Anterior cingulate cortex (tissue), 58 donors: ENCODE data around the gene BRIP1.
"Not testable (repeated sequence)": the region's sequence is repeated elsewhere in the genome, so short reads cannot be mapped to it uniquely, and the experiment has no call there.

ENCODE experiments used
- DNase-seq, 58 donors: peaks; one replicate each; lab custom pipeline; 2025; lab: John Stamatoyannopoulos, UW

BRIP1 gene

DNA sequence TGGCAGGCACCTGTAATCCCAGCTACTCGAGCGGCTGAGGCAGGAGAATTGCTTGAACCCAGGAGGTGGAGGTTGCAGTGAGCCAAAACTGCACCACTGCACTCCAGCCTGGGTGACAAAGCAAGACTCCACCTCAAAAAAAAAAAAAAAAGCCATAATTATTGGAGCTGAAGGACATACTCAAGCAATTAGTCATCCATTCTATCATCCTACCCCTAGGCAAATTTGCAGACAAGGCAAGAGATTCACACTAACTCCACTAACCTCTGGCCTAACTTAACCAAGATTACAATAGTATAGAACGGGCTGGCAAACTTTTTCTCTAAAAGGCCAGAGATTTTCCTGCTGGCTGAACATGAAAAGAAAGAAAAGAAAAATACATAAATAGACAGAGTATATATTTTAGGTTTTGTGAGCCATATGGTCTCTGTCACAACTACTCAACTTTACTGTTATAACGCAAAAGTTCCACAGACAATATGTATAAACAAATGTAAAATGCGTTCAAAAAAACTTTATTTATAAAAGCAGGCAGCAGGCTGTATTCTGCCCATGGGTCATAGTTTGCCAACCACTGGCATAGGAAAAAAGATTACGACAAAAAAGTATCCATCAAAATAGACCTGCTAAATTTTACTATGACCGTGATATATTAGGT lies 29.7 kb downstream of the BRIP1 start:
- no peak for DNase-seq

DNA sequence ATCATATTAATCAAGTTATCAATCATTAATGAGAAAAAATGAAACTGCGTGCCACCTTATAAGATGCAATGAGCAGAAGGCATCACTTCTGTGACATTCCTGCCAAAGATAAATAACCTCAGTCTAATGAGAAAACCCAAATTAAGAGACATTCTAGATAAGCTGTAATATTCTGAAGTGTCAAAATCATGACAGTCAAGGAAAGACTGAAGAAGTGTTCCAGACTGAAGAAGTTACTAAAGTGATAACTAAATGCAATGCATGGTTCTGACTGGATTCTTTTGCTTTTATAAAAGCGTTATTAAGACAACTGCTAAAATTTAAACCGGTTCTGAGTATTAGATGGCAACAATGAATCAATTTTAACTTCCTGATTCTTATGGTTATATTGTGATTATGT lies 30.9 kb downstream of the BRIP1 start:
- DNase-seq: no peak

DNA sequence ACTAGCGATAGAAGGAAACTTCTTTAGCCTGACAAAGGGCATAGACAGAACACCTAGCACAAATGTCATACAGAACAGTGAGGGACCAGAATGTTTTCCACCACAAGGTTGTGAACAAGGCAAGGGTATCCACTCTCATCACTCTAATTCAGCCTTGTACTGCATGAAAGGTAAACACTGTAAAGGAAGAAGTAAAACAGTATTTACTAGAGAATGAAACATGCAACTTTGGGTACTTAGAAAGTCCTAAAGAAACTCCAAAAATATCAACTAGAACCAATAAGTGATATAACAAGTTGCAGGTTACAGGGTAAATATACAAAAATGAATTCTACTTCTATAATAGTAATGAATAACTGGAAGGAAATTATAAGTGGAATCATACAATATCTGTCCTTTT lies 32.2 kb downstream of the BRIP1 start:
- no peak for DNase-seq

DNA sequence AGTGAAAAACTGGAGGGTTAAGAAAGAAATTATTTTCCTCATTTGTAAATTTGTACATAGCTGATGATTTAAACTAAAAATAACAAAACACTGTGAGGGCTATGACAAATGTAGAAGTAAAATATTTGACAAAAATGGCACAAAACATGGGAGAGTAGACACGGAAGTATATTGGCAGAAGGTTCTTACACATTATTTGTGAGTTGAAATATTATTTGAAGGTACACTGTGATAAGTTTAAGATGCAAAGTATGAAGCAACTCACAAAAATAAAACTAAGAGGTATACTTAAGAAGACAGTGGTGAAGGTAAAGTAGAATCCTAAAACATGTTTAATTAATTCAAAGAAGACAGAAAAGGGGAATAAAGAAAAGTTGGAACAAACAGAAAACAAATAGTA lies 34.6 kb downstream of the BRIP1 start:
- DNase-seq: no peak

DNA sequence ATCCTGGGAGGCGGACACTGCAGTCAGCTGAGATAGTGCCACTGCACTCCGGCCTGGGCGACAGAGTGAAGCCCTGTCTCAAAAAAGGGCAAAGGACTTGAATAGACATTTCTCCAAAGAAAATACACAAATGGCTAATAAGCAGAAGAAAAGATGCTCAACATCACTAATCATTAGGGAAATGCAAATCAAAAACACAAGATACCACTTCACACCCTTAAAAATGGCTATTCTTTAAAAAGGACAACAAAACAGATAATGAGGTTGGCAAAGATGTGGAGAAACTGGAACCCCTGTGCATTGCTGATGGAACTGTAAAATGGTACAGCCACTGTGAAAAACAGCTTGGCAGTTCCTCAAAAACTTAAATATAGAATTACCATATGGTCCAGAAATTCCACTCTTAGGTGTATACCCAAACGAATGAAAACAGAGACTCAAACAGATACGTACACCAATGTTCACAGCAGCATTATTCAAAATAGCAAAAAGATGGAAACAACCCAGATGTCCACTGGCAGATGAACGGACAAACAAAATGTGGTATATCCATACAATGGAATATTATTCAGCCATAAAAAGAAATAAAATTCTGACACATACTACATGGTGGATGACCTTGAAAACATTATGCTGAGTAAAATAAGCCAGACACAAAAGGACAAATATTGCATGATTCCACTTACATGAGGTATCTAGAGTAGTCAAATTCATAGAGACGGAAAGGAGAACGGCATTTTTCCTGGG lies 35.5 kb downstream of the BRIP1 start:
- DNase-seq: no peak

DNA sequence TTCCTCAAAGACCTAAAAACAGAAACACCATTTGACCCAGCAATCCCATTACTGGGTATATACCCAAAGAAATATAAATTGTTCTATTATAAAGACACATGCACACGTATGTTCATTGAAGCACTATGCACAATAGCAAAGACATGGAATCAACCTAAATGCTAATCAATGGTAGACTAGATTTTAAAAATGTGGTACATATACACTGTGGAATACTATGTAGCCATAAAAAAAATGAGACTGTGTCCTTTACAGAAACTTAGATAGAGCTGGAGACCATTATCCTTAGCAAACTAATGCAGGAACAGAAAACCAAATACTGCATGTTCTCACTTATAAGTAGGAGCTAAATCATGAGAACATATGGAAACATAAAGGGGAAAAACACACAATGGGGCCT lies 36.5 kb downstream of the BRIP1 start:
- DNase-seq: not testable (repeated sequence)

DNA sequence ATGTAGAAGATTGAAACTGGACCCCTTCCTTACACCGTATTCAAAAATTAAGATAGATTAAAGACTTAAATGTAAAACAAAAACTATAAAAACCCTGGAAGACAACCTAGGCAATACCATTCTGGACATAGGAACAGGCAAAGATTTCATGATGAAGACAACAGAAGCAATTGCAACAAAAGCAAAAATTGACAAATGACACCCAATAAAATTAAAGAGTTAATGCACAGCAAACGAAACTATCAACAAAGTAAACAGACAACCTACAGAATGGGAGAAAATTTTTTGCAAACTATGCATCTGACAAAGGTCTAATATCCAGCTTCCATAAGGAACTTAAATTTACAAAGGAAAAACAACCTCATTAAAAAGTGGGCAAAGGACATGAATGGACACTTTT lies 37.1 kb downstream of the BRIP1 start:
- not testable (repeated sequence) for DNase-seq

DNA sequence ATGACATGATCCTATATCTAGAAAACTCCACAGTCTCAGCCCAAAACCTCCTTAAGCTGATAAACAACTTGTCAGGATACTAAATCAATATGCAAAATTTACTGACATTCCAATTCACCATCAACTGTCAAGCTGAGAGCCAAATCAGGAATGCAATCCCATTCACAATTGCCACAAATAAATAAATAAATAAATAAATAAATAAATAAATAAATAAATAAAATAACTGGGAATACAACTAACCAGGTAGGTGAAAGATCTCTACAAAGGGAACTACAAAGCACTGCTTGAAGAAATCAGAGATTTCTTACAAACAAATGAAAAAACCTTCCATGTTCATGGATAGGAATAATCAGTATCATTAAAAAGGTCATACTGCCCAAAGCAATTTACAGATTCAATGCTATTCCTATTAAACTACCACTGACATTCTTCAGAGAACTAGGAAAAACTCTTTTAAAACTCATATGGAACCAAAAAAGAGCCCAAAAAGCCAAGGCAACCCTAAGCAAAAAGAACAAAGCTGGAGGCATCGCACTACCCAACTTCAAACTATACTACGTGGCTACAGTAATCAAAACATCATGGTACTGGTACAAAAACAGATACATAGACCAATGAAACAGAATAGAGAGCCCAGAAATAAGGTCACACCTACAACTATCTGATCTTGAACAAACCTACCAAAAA lies 37.7 kb downstream of the BRIP1 start:
- no peak for DNase-seq

DNA sequence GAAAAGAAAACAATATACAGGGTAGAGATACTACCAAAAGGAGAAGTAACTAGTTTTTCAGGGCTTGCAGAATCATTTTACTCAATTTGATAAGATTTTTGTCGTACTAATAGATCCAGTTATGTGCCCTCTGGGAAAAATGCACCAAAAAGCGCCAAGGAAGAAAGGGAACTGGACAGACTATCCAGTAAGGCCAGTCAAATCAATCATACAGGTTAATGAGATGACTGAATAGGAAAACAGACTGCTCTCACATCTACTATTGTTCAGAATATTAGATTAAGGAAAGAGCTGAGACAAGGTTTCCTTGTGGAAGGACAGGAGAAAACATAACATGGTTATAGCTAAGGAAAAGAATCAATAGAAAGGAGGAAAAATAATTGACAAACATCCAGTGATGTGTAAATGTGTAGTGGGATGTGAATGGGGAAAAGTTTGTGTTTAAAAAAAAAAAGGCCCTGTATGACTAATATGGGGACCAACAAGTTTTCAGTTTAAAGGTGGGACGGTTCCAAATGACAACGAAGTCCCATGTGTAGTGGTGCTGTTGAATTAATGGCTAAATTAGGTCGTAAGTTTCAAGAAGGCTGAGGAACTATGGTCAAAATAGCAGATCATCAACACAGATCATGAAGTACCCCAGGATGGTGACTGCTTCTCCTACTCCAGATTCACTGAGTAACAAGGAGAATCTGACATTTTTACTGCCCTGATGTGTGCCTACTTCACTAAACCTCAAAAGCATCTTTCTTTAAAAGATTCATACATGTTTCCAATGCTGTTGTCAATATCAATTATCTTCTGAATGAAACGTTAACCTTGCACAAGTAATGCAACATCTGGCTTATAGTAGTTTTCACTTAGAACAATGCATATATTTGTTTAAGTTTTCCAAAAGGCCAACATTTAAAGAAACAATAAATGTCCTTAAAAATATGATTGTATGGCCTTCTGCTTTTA lies 40.7 kb downstream of the BRIP1 start:
- DNase-seq: no peak

DNA sequence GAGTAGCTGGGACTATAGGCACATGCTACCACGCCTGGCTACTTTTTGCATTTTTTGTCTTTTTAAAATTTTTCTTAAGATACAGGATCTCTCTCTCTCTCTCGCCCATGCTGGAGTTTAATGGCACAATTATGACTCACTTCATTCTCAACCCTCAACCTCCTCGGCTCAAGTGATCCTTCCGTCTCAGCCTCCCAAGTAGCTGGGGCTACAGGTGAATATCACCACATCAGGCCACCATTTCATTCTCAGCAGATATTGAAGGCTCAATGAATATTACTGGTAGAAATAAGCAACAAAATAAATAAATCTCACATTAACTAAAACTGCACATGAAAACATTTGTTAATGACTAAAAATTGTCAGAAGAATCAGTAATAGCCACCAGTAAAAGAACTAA lies 41.7 kb downstream of the BRIP1 start:
- no peak for DNase-seq

DNA sequence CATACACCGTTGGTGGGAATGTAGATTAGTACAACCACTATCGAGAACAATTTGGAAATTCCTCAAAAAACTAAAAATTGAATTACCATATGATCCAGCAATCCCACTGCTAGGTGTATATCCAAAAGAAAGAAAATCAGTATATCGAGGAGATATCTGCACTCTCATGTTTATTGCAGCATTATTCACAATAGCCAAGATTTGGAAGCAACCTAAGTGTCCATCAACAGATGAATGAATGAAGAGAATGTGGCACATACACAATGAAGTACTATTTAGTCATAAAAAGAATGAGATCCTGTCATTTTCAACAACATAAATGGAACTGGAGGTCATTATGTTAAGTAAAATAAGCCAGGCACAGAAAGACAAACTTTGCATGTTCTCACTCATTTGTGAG lies 44.1 kb downstream of the BRIP1 start:
- DNase-seq: not testable (repeated sequence)

DNA sequence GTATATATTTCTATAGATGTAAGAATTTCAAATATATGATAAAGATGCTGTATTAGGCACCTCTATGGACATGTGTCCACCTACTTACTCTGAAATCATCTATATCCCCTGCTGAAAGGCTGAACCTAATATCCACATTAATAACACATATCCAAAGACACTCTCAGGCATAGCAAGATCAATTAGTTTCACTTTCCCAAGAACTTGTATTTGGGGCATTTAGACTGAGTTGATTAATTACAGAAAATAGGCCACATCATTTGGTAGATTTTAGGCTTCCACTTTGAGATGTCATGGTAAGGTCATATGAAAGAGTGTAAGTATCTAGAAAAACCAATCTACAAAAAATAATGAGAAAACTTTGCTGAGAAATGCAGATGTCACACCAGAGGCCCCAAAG lies 45.1 kb downstream of the BRIP1 start:
- no peak for DNase-seq

DNA sequence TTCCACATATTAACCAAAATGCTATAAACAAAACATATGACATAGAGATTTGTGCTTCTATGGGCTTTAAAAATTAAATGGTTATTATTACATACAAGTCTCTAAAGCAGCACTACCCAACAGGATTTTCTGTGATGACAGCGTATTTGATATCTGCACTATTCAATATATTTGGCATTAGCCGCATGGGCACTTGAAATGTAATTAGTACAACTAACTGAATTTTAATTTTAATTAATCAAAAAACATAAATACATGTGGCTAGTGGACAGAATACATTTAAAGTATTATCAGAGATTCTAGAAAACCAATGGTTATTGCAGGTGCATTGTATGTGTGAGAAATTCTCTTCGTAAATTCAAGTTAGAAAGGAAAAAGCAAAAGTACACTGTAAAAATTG lies 45.9 kb downstream of the BRIP1 start:
- DNase-seq: no peak

DNA sequence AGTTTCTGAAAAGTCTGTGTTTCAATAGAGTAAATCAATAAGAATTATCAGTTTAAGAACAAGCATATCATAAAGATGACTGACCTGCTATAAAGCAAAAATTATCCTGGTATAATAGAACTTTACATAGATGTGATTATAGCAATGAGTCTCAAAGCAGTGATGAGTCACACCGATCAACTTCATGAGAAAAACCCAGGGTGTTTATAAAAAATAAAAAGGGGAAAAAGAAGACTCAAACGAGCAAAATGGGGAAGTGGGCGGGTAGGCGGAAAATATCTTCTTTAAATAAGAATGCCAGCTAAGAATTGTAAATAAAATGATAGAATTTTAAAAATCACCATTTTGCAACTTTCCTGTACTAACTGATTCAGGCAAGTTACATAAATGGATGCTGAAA lies 46.8 kb downstream of the BRIP1 start:
- no peak for DNase-seq

DNA sequence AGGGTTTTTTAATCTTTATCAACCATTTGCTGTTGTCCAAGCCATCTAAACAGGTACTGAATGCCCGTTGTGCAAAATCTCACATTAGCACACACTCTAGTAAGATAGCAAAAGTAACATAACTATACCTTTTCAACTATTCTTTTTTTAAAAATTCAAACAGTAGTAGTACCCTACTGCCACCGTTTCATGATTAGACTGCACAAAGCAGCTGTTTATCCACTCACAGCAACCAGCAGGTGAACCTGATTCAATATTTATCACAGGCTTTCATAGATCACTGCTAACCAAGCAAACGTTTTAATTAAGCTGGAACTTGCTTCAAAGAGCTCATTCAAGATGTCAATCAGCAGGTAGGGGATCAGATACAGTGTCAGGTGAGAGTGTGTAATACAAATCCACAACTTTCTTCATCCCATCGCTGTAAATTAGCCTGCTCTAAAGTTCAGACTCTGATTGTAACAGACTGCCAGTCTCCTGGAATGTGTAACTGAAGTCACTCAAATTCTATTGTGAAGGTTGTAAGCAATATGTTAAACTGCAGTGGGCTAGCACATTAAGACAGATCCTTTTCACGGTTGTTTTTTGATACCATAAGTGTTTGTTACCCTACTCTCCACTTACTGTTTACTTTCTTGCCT lies 47.3 kb downstream of the BRIP1 start:
- no peak for DNase-seq

DNA sequence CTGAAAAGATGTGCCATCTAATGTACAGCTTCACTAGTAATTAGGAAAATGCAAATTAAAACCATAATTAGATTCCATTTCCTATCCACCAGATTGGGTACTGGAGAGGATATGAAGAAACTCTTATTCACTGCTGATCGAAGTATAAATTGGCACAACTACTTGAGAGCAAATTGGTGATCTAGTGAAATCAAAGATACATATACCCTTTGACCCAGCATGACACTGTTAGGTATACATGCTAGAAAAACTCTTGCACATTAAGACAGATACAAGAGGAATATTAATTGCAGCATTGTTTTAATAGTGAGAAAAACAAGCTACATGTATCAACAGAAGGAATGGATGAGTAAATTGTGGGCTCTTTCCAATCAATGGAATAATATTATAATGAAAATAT lies 48.8 kb downstream of the BRIP1 start:
- no peak for DNase-seq

DNA sequence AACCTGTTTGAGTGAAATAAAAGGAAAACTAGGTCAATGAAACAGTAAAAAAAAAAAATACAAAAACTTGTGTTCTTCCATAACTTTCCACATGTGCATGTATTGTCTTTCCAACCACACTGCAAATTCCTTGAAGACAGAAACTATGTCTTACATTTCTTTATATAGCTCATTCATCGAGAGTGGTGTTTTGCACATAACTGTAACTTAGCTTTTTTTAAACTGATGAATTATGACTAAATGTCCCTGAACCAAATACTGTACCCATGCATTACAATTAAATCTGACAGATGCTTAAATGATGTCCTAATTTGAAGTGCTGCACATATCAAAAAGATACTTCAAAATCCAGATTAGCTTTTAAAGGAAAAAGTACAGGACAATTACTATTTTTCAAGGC lies 50.1 kb downstream of the BRIP1 start:
- DNase-seq: no peak

DNA sequence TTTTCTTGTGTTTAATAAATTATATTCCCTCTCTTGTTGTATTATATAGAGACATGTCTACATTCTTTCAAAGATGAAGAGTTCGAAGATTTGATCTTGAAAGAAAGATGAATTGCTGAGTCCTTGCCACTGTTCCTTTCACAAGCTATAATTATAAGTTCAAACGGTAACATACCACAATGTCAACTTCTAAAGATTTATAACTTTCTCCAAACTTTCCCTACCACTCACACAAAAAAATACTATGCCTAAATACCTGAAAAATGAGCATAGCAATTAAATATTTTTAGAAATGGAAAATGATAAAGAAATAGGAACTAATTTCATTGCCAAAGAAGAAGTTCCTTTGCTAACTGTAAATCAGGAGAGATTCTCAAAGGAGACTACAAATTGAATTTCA lies 50.6 kb downstream of the BRIP1 start:
- DNase-seq: no peak

DNA sequence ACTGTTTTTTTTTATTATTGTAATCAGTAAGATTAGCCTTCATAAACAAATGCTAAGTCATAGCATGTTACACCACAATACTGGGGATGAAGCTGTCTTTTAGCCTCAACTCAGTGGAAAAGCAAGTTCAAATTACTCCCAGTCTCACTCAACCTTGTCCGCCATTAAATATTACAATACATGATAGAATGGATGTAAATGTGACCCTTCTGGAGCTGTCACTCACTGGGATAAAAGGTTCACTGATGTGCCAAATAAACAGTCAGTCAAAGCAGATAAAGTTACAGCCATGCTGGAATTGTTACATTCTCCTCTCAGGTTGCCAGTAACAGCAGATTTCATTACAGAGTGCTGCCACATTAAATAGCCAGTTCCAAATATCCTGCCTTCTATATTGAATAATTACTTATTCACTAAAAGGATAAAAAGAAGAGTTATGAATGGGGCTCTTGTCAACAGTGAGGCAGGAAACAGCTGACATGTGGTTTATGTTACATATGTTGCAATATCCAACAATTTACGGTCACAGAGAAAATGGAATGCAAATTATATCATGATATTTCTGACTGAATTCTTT lies 53.4 kb downstream of the BRIP1 start:
- no peak for DNase-seq

DNA sequence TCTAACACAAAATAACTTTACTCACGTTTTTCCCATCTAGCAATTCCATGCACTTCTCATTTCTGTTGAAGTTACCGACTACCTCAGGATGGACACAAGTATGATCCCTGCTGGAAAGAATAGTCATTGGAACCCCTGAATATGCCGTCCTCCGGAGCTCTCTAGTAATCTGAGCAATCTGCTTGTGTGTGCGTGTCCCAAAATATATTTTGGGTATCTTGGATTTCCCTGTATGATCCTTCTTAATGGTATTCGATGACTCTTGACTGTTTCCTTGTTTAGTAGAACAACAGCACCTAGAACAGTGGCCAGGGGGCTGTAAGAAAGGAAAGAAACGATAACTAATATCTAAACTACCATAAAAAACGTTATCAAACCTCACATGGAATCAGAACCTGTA lies 54.9 kb downstream of the BRIP1 start:
- no peak for DNase-seq
